22Rv1 (cell line): ENCODE data around the gene CHRNB1.

ENCODE experiments used
- H3K27ac ChIP-seq: fragments of 450-650 bp; 2 replicates; pipeline ENCODE4 v1.5.1; 2017
- CTCF ChIP-seq: fragments of 450-650 bp; IDR thresholded peaks from 2 replicates; pipeline ENCODE4 v1.5.1; 2017; ENCODE audit warnings: mild to moderate bottlenecking
- ZFX ChIP-seq: fragments of 450-650 bp; IDR thresholded peaks from 2 replicates; pipeline ENCODE4 v1.6.1; 2017; ENCODE audit warnings: antibody characterized with exemption, borderline replicate concordance

CHRNB1 gene

GRCh38 chr17:7425756-7426155 is 19.1 kb upstream of the CHRNB1 start:
- no peak overlapping the region for H3K27ac ChIP-seq
- no peak for TF ChIP-seq CTCF
- no peak for TF ChIP-seq ZFX

- TF ChIP-seq CTCF (no peak), ZFX (no peak)
- H3K27ac ChIP-seq, result no peak overlapping the region
These were observed 18.5 kb upstream of the CHRNB1 start for GRCh38 chr17:7426203-7426863.

GRCh38 chr17:7426896-7427489 is 17.9 kb upstream of the CHRNB1 start:
- H3K27ac ChIP-seq, result no peak overlapping the region
- no peak for TF ChIP-seq ZFX

GRCh38 chr17:7427549-7427948 is 17.3 kb upstream of the CHRNB1 start:
- no peak for TF ChIP-seq ZFX
- TF ChIP-seq CTCF, result no peak
- no peak overlapping the region for H3K27ac ChIP-seq

- no peak for TF ChIP-seq ZFX
- no peak for TF ChIP-seq CTCF
- H3K27ac ChIP-seq, result no peak within 1 kb of the TSS
These were observed 16.3 kb upstream of the CHRNB1 start, which contains the start of gene SPEM3 for GRCh38 chr17:7428557-7428956. TSS of gene SPEM3 (plus strand) at chr17:7428857. CDS start at chr17:7428903, 46 bp downstream.

- TF ChIP-seq ZFX (no peak), CTCF (no peak)
- H3K27ac ChIP-seq, result no peak overlapping the region
These were observed 15.1 kb upstream of the CHRNB1 start for GRCh38 chr17:7429722-7430121.

GRCh38 chr17:7431231-7431630 is 13.6 kb upstream of the CHRNB1 start:
- TF ChIP-seq CTCF (no peak), ZFX (no peak)
- H3K27ac ChIP-seq, result no peak overlapping the region
